Measurements from ENCODE around the gene PSG7.
"Not testable (repeated sequence)": the region's sequence is repeated elsewhere in the genome, so short reads cannot be mapped to it uniquely, and the experiment has no call there.

PSG7 gene

GRCh38 chr19:42917634-42918033 lies 19.4 kb downstream of the PSG7 start, which contains the start of gene PSG6:
PSG6 (minus strand) TSS chr19:42917894; CDS start chr19:42917792, 102 bp downstream.
- H3K36me3 ChIP-seq (ENCODE audit: control insufficient read depth, insufficient read depth, low read length); H3K27me3 ChIP-seq (ENCODE audit: control insufficient read depth, insufficient read depth, low read length, poor library complexity, severe bottlenecking); H3K27ac ChIP-seq (ENCODE audit: insufficient read depth, low read depth, low read length, poor library complexity, severe bottlenecking); H3K4me3 ChIP-seq (ENCODE audit: insufficient read depth, low read depth, low read length); H3K9me3 ChIP-seq (ENCODE audit: control insufficient read depth, low read length); H3K4me1 ChIP-seq (ENCODE audit: control insufficient read depth, insufficient read depth, low read length): not testable (repeated sequence)
- 63% methylated on average over 1 of the region's 1 CpG; no CpG with 5 or more reads in 1 of the 2 experiments for WGBS, 2 experiments

GRCh38 chr19:42916931-42917330 lies 20.1 kb downstream of the PSG7 start:
- 84 to 87% methylated on average over 1 of the region's 1 CpG for WGBS, 2 experiments

GRCh38 chr19:42913516-42913915 lies 23.5 kb downstream of the PSG7 start:
- 90 to 94% methylated on average over 5 of the region's 5 CpGs for WGBS, 2 experiments

More at GRCh38 chr19:42916931-42917330, 20.1 kb downstream of the PSG7 start:
- not testable (repeated sequence) for H3K27ac ChIP-seq (ENCODE audit: insufficient read depth, low read depth, low read length, poor library complexity, severe bottlenecking); H3K4me3 ChIP-seq (ENCODE audit: insufficient read depth, low read depth, low read length); H3K4me1 ChIP-seq (ENCODE audit: control insufficient read depth, insufficient read depth, low read length); H3K27me3 ChIP-seq (ENCODE audit: control insufficient read depth, insufficient read depth, low read length, poor library complexity, severe bottlenecking); H3K9me3 ChIP-seq (ENCODE audit: control insufficient read depth, low read length); H3K36me3 ChIP-seq (ENCODE audit: control insufficient read depth, insufficient read depth, low read length)

GRCh38 chr19:42912941-42913340 lies 24.1 kb downstream of the PSG7 start:
- not testable (repeated sequence) for H3K27ac ChIP-seq (ENCODE audit: insufficient read depth, low read depth, low read length, poor library complexity, severe bottlenecking); H3K36me3 ChIP-seq (ENCODE audit: control insufficient read depth, insufficient read depth, low read length); H3K4me1 ChIP-seq (ENCODE audit: control insufficient read depth, insufficient read depth, low read length); H3K9me3 ChIP-seq (ENCODE audit: control insufficient read depth, low read length); H3K27me3 ChIP-seq (ENCODE audit: control insufficient read depth, insufficient read depth, low read length, poor library complexity, severe bottlenecking); H3K4me3 ChIP-seq (ENCODE audit: insufficient read depth, low read depth, low read length)
- 89 to 91% methylated on average over 4 of the region's 4 CpGs for WGBS, 2 experiments

More at GRCh38 chr19:42913516-42913915, 23.5 kb downstream of the PSG7 start:
- not testable (repeated sequence) for H3K4me1 ChIP-seq (ENCODE audit: control insufficient read depth, insufficient read depth, low read length); H3K36me3 ChIP-seq (ENCODE audit: control insufficient read depth, insufficient read depth, low read length); H3K9me3 ChIP-seq (ENCODE audit: control insufficient read depth, low read length); H3K4me3 ChIP-seq (ENCODE audit: insufficient read depth, low read depth, low read length); H3K27ac ChIP-seq (ENCODE audit: insufficient read depth, low read depth, low read length, poor library complexity, severe bottlenecking); H3K27me3 ChIP-seq (ENCODE audit: control insufficient read depth, insufficient read depth, low read length, poor library complexity, severe bottlenecking)

- H3K9me3 ChIP-seq (ENCODE audit: control insufficient read depth, low read length); H3K36me3 ChIP-seq (ENCODE audit: control insufficient read depth, insufficient read depth, low read length); H3K4me3 ChIP-seq (ENCODE audit: insufficient read depth, low read depth, low read length); H3K27ac ChIP-seq (ENCODE audit: insufficient read depth, low read depth, low read length, poor library complexity, severe bottlenecking); H3K27me3 ChIP-seq (ENCODE audit: control insufficient read depth, insufficient read depth, low read length, poor library complexity, severe bottlenecking); H3K4me1 ChIP-seq (ENCODE audit: control insufficient read depth, insufficient read depth, low read length): not testable (repeated sequence)
- WGBS, 2 experiments = 92 to 93% methylated on average over 5 of the region's 5 CpGs
These were observed 25.3 kb downstream of the PSG7 start for GRCh38 chr19:42911731-42912130.

- H3K4me3 ChIP-seq (ENCODE audit: insufficient read depth, low read depth, low read length); H3K36me3 ChIP-seq (ENCODE audit: control insufficient read depth, insufficient read depth, low read length); H3K4me1 ChIP-seq (ENCODE audit: control insufficient read depth, insufficient read depth, low read length); H3K27ac ChIP-seq (ENCODE audit: insufficient read depth, low read depth, low read length, poor library complexity, severe bottlenecking); H3K9me3 ChIP-seq (ENCODE audit: control insufficient read depth, low read length); H3K27me3 ChIP-seq (ENCODE audit: control insufficient read depth, insufficient read depth, low read length, poor library complexity, severe bottlenecking): not testable (repeated sequence)
- 81 to 84% methylated on average over 5 of the region's 5 CpGs for WGBS, 2 experiments
These were observed 30.8 kb downstream of the PSG7 start for GRCh38 chr19:42906162-42906561.

GRCh38 chr19:42900561-42900960 lies 36.4 kb downstream of the PSG7 start:
- not testable (repeated sequence) for H3K27me3 ChIP-seq (ENCODE audit: control insufficient read depth, insufficient read depth, low read length, poor library complexity, severe bottlenecking)
- WGBS, 2 experiments = 67 to 91% methylated on average over 3 to 4 of the region's 4 CpGs
- H3K27ac ChIP-seq (ENCODE audit: insufficient read depth, low read depth, low read length, poor library complexity, severe bottlenecking) = peak overlapping the region; percentile 58

GRCh38 chr19:42899674-42900073 lies 37.3 kb downstream of the PSG7 start:
- not testable (repeated sequence) for H3K36me3 ChIP-seq (ENCODE audit: control insufficient read depth, insufficient read depth, low read length); H3K27me3 ChIP-seq (ENCODE audit: control insufficient read depth, insufficient read depth, low read length, poor library complexity, severe bottlenecking); H3K27ac ChIP-seq (ENCODE audit: insufficient read depth, low read depth, low read length, poor library complexity, severe bottlenecking); H3K9me3 ChIP-seq (ENCODE audit: control insufficient read depth, low read length); H3K4me1 ChIP-seq (ENCODE audit: control insufficient read depth, insufficient read depth, low read length); H3K4me3 ChIP-seq (ENCODE audit: insufficient read depth, low read depth, low read length)
- WGBS, 2 experiments = 91 to 92% methylated on average over 12 of the region's 12 CpGs

More at GRCh38 chr19:42900561-42900960, 36.4 kb downstream of the PSG7 start:
- H3K36me3 ChIP-seq (ENCODE audit: control insufficient read depth, insufficient read depth, low read length); H3K9me3 ChIP-seq (ENCODE audit: control insufficient read depth, low read length); H3K4me3 ChIP-seq (ENCODE audit: insufficient read depth, low read depth, low read length); H3K4me1 ChIP-seq (ENCODE audit: control insufficient read depth, insufficient read depth, low read length): not testable (repeated sequence)

GRCh38 chr19:42899110-42899509 lies 37.9 kb downstream of the PSG7 start:
- H3K4me1 ChIP-seq (ENCODE audit: control insufficient read depth, insufficient read depth, low read length); H3K36me3 ChIP-seq (ENCODE audit: control insufficient read depth, insufficient read depth, low read length); H3K4me3 ChIP-seq (ENCODE audit: insufficient read depth, low read depth, low read length); H3K9me3 ChIP-seq (ENCODE audit: control insufficient read depth, low read length); H3K27ac ChIP-seq (ENCODE audit: insufficient read depth, low read depth, low read length, poor library complexity, severe bottlenecking); H3K27me3 ChIP-seq (ENCODE audit: control insufficient read depth, insufficient read depth, low read length, poor library complexity, severe bottlenecking): not testable (repeated sequence)
- 92 to 100% methylated on average over 1 of the region's 1 CpG for WGBS, 2 experiments

GRCh38 chr19:42898656-42899055 lies 38.4 kb downstream of the PSG7 start:
- H3K4me1 ChIP-seq (ENCODE audit: control insufficient read depth, insufficient read depth, low read length); H3K4me3 ChIP-seq (ENCODE audit: insufficient read depth, low read depth, low read length); H3K27me3 ChIP-seq (ENCODE audit: control insufficient read depth, insufficient read depth, low read length, poor library complexity, severe bottlenecking); H3K27ac ChIP-seq (ENCODE audit: insufficient read depth, low read depth, low read length, poor library complexity, severe bottlenecking); H3K9me3 ChIP-seq (ENCODE audit: control insufficient read depth, low read length); H3K36me3 ChIP-seq (ENCODE audit: control insufficient read depth, insufficient read depth, low read length): not testable (repeated sequence)
- WGBS, 2 experiments = 90 to 100% methylated on average over 1 of the region's 1 CpG

GRCh38 chr19:42897729-42898128 lies 39.3 kb downstream of the PSG7 start:
- not testable (repeated sequence) for H3K27ac ChIP-seq (ENCODE audit: insufficient read depth, low read depth, low read length, poor library complexity, severe bottlenecking); H3K4me3 ChIP-seq (ENCODE audit: insufficient read depth, low read depth, low read length); H3K9me3 ChIP-seq (ENCODE audit: control insufficient read depth, low read length); H3K27me3 ChIP-seq (ENCODE audit: control insufficient read depth, insufficient read depth, low read length, poor library complexity, severe bottlenecking); H3K4me1 ChIP-seq (ENCODE audit: control insufficient read depth, insufficient read depth, low read length); H3K36me3 ChIP-seq (ENCODE audit: control insufficient read depth, insufficient read depth, low read length)
- WGBS, 2 experiments = 62 to 80% methylated on average over 1 of the region's 1 CpG
